Inferior parietal cortex (tissue), 1 donor: ENCODE measurements around the gene SLC7A10.
"Not testable (repeated sequence)": the region's sequence is repeated elsewhere in the genome, so short reads cannot be mapped to it uniquely, and the experiment has no call there.

Experiments
- DNase-seq: peaks from one replicate; pipeline ENCODE4 v3.0.0-alpha.2; 2016; ENCODE audit errors: extremely low spot score

Gene SLC7A10

DNA sequence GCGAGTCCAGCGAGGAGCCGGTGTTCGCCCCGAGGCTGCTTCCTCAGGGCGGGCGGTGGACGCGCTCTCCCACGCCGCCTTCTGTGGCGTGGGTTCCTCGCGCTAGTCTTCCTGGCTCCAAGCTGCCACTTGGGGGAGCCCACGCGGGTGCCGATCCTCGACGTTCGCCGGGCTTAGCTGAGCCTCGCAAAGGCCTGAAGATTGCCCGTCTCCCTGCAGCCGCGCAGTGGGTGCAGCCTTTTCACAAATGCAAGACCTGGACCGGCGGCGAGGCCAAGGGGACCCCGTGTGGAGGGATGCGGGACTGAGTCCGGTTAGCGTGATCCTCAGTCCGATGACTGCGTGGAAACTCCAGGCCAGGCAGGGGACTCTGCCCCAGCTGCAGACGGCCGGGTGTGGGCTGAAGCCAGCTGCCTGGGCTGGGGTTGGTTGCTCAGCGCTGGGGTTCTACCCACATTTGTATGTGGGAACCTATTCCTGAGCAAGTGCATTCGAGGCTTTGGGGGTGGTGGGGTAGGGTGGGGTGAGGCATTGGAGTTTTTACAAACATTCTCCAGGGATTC lies 48.2 kb downstream of the SLC7A10 start:
- no peak for DNase-seq

DNA sequence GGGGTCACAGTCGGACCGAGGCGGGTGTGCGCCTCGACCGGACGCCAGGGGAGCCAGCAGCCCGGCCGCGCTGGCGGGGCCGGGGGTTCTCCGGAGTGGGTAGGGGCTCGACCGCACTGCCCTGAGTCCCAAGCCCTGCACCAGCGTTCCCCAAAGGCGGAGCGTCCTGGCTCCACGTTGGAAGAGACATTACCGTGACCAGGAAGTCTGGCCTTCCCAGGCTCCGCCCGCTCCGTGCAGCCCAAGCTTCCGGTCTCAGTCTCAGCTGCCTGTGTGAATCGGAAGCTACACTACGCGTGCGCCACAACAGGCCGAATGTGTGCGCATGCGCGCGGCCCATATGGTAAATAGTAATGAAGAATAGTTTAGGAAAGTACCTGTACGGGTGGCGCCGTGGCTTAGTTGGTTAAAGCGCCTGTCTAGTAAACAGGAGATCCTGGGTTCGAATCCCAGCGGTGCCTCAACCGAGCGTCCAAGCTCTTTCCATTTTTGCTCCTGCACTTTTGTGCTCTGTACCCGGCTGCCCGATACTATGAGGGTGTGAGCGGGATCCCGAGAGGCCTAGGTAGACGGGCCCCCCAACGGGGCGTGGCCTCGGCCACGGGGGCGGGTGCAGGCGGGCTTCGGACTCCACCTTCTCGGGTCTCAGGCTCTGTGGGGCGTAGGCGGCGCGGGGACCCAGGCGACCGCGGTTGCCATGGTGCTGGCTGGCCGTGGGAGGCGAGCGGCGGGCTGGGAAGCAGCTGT lies 48.8 kb downstream of the SLC7A10 start:
- peak; percentile 98 for DNase-seq

DNA sequence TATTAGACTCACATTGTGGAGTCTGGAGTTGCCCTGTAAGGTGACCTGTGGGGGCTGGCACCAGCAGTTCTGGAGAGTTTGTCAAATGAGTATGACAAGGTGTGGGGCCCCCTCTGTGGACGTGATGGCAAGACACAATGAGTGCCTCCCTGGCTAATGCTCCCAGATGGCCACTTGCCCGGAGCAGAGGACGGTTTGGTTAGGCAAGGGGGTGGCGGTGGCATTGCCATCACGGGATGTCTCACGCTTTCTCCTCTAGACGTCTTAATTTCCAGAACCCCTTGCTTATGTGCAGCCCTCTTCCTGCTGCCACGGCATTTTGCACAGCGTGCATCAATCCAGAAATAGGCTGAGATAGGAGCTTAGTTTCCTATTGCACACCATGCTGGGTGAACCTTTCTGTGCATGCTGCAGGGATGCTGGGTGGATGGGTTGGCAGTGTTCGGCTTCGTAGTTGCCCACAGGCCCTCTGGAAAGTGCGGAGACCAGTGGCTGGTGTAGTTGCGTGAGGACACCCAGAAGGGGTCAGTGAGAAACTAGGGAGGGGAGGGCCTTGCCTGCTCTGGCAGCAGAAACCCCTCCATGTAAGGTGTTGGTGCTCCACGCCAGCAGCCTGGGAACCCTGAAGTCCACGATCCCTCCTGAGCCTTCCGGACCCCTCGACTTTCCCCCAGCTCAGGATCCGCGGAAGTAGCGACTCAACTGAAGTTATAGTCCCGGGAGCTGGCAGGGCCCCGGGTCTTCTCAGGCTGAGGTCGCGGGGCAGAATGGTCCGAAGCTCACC lies 49.6 kb downstream of the SLC7A10 start:
- peak; percentile 11 for DNase-seq

- DNase-seq: no peak
Measured at GRCh38 chr19:33175156-33175782, 50.4 kb downstream of the SLC7A10 start.

DNA sequence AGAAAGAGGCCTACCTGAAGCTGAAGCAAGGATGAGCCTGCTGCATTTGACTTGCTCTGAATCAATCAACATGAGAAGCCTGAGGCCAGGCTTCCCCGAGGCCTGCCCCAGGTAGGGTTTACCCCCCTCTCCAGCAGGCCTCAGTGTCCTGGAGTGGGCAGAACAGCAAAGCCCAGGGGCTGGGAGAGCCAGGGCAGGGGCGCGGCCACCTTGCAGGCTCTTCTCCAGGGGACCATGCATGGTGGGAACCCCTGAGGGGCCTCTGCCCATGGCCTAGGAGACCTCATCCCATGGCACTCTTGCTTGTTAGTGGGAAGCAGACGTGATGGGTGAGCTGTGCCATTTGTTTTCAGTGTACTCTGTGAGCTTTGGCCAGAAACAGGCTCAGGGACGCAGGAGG lies 51.5 kb downstream of the SLC7A10 start:
- DNase-seq: no peak

DNA sequence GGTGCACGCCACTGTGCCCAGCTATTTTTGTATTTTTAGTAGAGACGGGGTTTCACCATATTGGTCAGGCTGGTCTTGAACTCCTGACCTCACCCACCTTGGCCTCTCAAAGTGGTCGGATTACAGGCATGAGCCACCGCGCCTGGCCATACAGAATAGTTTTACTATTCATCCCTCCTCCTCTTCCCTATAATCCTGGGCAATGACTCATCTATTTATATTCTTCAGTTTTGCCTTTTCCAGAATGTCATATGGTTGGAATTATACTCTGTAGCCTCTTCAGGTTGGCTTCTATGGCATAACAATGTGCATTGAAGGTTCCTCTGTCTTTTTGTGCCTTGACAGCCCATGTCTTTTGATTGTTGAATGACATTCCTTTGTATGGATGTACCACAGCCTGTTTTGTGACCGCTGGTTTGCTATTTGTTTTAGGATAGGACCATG lies 53.7 kb downstream of the SLC7A10 start:
- no peak for DNase-seq

GRCh38 chr19:33171222-33171795 lies 54.3 kb downstream of the SLC7A10 start:
- DNase-seq: no peak

DNA sequence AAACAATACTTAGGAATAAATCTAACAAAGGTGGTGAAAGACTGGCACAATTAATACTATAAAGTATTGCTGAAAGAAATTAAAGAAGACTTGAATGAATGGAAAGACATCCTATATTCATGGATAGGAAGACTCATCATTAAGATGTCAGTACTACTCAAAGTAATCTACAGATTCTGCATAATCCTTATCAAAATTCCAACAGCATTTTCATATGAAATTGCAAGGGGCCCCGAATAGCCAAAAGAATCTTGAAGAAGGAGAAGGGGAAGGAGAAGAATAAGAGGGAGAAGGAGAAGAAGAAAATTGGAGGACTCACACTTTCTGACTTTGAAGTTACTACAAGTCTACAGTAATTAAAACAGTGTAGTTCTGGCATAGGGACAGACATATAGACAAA lies 57.1 kb downstream of the SLC7A10 start:
- DNase-seq: no peak

GRCh38 chr19:33167438-33167837 lies 58.2 kb downstream of the SLC7A10 start:
- DNase-seq: no peak

- not testable (repeated sequence) for DNase-seq
Measured at GRCh38 chr19:33166037-33166436, 59.6 kb downstream of the SLC7A10 start.

DNA sequence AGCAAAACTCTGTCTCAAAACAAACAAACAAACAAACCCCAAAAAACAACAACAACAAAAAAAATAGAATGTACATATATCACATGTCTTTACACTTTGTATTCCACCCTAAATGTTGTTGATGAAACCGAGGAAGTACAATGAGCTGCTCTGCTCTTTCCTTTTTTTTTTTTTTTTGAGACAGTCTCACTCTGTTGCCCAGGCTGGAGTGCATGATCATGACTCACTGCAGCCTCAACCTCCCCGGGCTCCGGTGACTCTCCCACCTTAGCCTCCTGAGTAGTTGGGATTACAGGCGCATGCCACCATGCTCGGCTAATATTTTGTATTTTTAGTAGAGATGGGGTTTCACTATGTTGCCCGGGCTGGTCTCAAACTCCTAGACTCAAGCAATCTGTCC lies 62.2 kb downstream of the SLC7A10 start:
- no peak for DNase-seq

- no peak for DNase-seq
Measured at GRCh38 chr19:33161201-33161600, 64.4 kb downstream of the SLC7A10 start.

- DNase-seq: no peak
Measured at GRCh38 chr19:33159893-33160292, 65.8 kb downstream of the SLC7A10 start.

DNA sequence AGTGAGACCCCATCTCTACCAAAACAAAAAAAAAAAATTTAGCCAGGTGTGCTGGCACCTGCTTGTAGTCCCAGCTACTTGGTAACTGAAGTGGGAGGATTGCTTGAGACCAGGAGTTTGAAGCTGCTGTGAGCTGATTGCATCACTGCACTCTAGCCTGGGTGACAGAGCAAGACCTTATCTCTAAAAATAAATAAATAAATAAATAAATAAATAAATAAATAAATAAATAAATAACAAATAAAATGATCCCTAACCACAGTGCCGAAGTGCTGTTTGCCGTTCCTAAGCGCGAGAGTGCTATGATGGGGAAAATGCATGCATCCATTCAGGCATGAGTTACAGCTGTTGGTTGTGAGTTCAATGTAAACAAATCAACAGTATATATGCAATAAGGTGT lies 66.5 kb downstream of the SLC7A10 start:
- DNase-seq: no peak
